IMR-90 (cell line): ENCODE results near the gene SLC6A2. TPM values are rescaled to one million over a fixed set of nuclear protein-coding genes. Genes with fewer than 3 reads are reported as not detected.

Experiments
- ATAC-seq: fragments of 200-7000 bp; cut with Tn5 transposase; 2 replicates; pipeline ENCODE4 v1.9.1; 2020; ENCODE audit warnings: low read depth, mild to moderate bottlenecking, moderate library complexity
- BruUV-seq: library from RNA; stranded (reverse); fragments of 400-500 nt; replicated peaks from 2 replicates; lab custom pipeline; 2021; lab: Mats Ljungman, UMichigan
- CTCF ChIA-PET: fragments of 300-600 bp; formaldehyde crosslinking; extraction: SDS; loops from one replicate; lab custom pipeline; 2021; ENCODE audit warnings: antibody characterized with exemption; lab: Yijun Ruan, JAX
- POLR2A ChIA-PET: fragments of 300-600 bp; sonication (Branson Sonifier 250); formaldehyde crosslinking; loops from one replicate; lab custom pipeline; 2022; ENCODE audit warnings: antibody characterized with exemption; ENCODE audit not compliant: unreplicated experiment; lab: Charles Lee
- DNase-seq: peaks from one replicate; pipeline ENCODE4 v3.0.0; 2013
- H2AFZ ChIP-seq: replicated peaks from 2 replicates; pipeline ENCODE3; 2013; ENCODE audit warnings: low read length, mild to moderate bottlenecking; ENCODE audit not compliant: poor library complexity
- H2AK5ac ChIP-seq: 2 replicates; pipeline ENCODE4 v1.6.1; 2013; ENCODE audit warnings: low read depth, low read length, inconsistent platforms
- H2AK9ac ChIP-seq: replicated peaks from 2 replicates; pipeline ENCODE3; 2013; ENCODE audit warnings: mild to moderate bottlenecking, low read depth, low read length, moderate library complexity; ENCODE audit not compliant: poor library complexity
- H2BK120ac ChIP-seq: 2 replicates; pipeline ENCODE4 v1.6.1; 2013; ENCODE audit warnings: low read depth, low read length, inconsistent platforms
- H2BK15ac ChIP-seq: 3 replicates; pipeline ENCODE4 v1.6.1; 2013; ENCODE audit warnings: low read depth, low read length, inconsistent platforms
- H2BK20ac ChIP-seq: 2 replicates; pipeline ENCODE4 v1.6.1; 2013; ENCODE audit warnings: low read depth, mild to moderate bottlenecking, inconsistent platforms, low read length, moderate library complexity
- H2BK5ac ChIP-seq: 2 replicates; pipeline ENCODE4 v1.6.1; 2013; ENCODE audit warnings: mild to moderate bottlenecking, low read depth, low read length, inconsistent platforms; ENCODE audit not compliant: poor library complexity, severe bottlenecking
- H3K14ac ChIP-seq: replicated peaks from 2 replicates; pipeline ENCODE4 v1.6.1; 2013; ENCODE audit warnings: low read depth, low read length, inconsistent platforms
- H3K18ac ChIP-seq: 2 replicates; pipeline ENCODE4 v1.6.1; 2013; ENCODE audit warnings: low read depth, low read length, control low read depth
- H3K23ac ChIP-seq: 2 replicates; pipeline ENCODE4 v1.6.1; 2013; ENCODE audit warnings: low read depth, low read length, inconsistent platforms
- H3K27ac ChIP-seq: 2 replicates; pipeline ENCODE4 v1.5.1; 2013; ENCODE audit warnings: mild to moderate bottlenecking, control low read depth, low read length; ENCODE audit not compliant: insufficient read depth
- H3K27me3 ChIP-seq: 2 replicates; pipeline ENCODE4 v1.6.1; 2013; ENCODE audit warnings: low read length; ENCODE audit not compliant: control insufficient read depth, insufficient read depth
- H3K36me3 ChIP-seq: 2 replicates; pipeline ENCODE4 v1.6.1; 2013; ENCODE audit warnings: low read length, mixed read lengths; ENCODE audit not compliant: control insufficient read depth, insufficient read depth
- H3K4ac ChIP-seq: 2 replicates; pipeline ENCODE4 v1.6.1; 2013; ENCODE audit warnings: low read depth, low read length, inconsistent platforms
- H3K4me1 ChIP-seq: 2 replicates; pipeline ENCODE4 v1.6.1; 2013; ENCODE audit warnings: low read length, mixed read lengths; ENCODE audit not compliant: control insufficient read depth, insufficient read depth
- H3K4me2 ChIP-seq: 2 replicates; pipeline ENCODE4 v1.6.1; 2013; ENCODE audit warnings: low read depth, mild to moderate bottlenecking, control low read depth, low read length, moderate library complexity
- H3K4me3 ChIP-seq: 2 replicates; pipeline ENCODE4 v1.5.1; 2013; ENCODE audit warnings: low read depth, mild to moderate bottlenecking, control low read depth, low read length, moderate library complexity; ENCODE audit not compliant: insufficient read depth
- H3K56ac ChIP-seq: 2 replicates; pipeline ENCODE4 v1.6.1; 2013; ENCODE audit warnings: low read length, inconsistent platforms; ENCODE audit not compliant: insufficient read depth; ENCODE audit errors: extremely low read depth
- H3K79me1 ChIP-seq, 2 experiments: 2 replicates each; pipeline ENCODE4 v1.6.1; 2013; ENCODE audit warnings: low read length in 2 of 2, inconsistent platforms in 1 of 2, low read depth in 1 of 2
- H3K9ac ChIP-seq: 2 replicates; pipeline ENCODE4 v1.6.1; 2013; ENCODE audit warnings: low read depth, low read length, control low read depth
- H3K9me1 ChIP-seq: 2 replicates; pipeline ENCODE4 v1.6.1; 2013; ENCODE audit warnings: low read length, inconsistent platforms; ENCODE audit not compliant: insufficient read depth
- H3K9me3 ChIP-seq: 2 replicates; pipeline ENCODE4 v1.6.1; 2013; ENCODE audit warnings: low read length; ENCODE audit not compliant: control insufficient read depth, insufficient read depth
- H4K20me1 ChIP-seq: 2 replicates; pipeline ENCODE4 v1.6.1; 2013; ENCODE audit warnings: low read length, inconsistent platforms; ENCODE audit not compliant: insufficient read depth
- H4K5ac ChIP-seq: 2 replicates; pipeline ENCODE4 v1.6.1; 2013; ENCODE audit warnings: mild to moderate bottlenecking, low read depth, low read length, control low read depth
- H4K8ac ChIP-seq, 2 experiments: 2 replicates each; pipeline ENCODE4 v1.6.1; 2013; ENCODE audit warnings: low read depth in 2 of 2, low read length in 2 of 2, control low read depth in 1 of 2, inconsistent platforms in 1 of 2
- H4K91ac ChIP-seq: 2 replicates; pipeline ENCODE4 v1.6.1; 2013; ENCODE audit warnings: low read depth, low read length, inconsistent platforms; ENCODE audit not compliant: insufficient read depth
- MAZ ChIP-seq: IDR thresholded peaks from 2 replicates; pipeline ENCODE4 v1.6.1; 2012; ENCODE audit warnings: low read depth, mild to moderate bottlenecking, low read length, improper control_type of control experiment, moderate library complexity, borderline replicate concordance
- POLR2A ChIP-seq: IDR thresholded peaks from 2 replicates; pipeline ENCODE4 v1.6.1; 2012; ENCODE audit warnings: mild to moderate bottlenecking, low read depth, low read length
- WGBS, 2 experiments: methylation state at CpG; one replicate each; pipeline versions ENCODE4 v1.1.5 to v1.1.7; 2013; ENCODE audit warnings: missing lambda C conversion rate in 2 of 2; ENCODE audit not compliant: insufficient read length in 1 of 2; ENCODE audit errors: extremely low coverage in 2 of 2; 5-methylcytosine and 5-hydroxymethylcytosine counted together
- dilution Hi-C: fragments of 300-500 bp; cut with HindIII; formaldehyde crosslinking; loops from one replicate; pipeline ENCODE4 v1.14.3; 2018; ENCODE audit warnings: low sequenced_read_pairs; ENCODE audit not compliant: unreplicated experiment
- in situ Hi-C: fragments of 300-500 bp; cut with MboI; formaldehyde crosslinking; loops from 3 replicates; pipeline ENCODE4 v1.14.3; 2019; ENCODE audit warnings: low sequenced_read_pairs, inconsistent platforms, mixed read lengths
- intact Hi-C: fragments of 100-400 bp; cut with micrococcal nuclease; formaldehyde crosslinking; loops from 2 replicates; pipeline ENCODE4 v1.10.0; 2022
- polyA plus RNA-seq, 3 experiments: library from polyadenylated mRNA; depleted of rRNA; stranded (reverse); fragments of >200 nt; gene quantifications; 2 replicates each; pipeline ENCODE4 v1.2.3, GENCODE V29; 2012; ENCODE audit warnings: low replicate concordance in 1 of 3
- total RNA-seq: library from RNA; depleted of rRNA; stranded (reverse); fragments of >200 nt; gene quantifications from 2 replicates; pipeline ENCODE4 v1.2.3, GENCODE V29; 2012
- TF ChIP-seq, protein P1 (sequence below): conservative IDR thresholded peaks from 2 replicates; pipeline ENCODE4 v1.5.1; 2012; ENCODE audit warnings: mild to moderate bottlenecking, low read depth, low read length, improper control_type of control experiment

The SLC6A2 gene
- total and polyA plus RNA-seq, 2 of the 4 experiments (the other 2 are of a cell fraction): not detected

- H3K18ac ChIP-seq: no peak overlapping the region
- H3K9ac ChIP-seq: no peak overlapping the region
- in situ Hi-C loops: no loop called here
- H3K4me2 ChIP-seq: no peak overlapping the region
- no peak overlapping the region for H2BK120ac ChIP-seq
- no TSS peak for BruUV-seq
- no peaks in the 10 kb centered on the region for H3K4me1 ChIP-seq
- DNase-seq (no peak), ATAC-seq (no peak)
- no peak overlapping the region for H2AK9ac ChIP-seq
- H3K9me1 ChIP-seq: no peaks in the 10 kb centered on the region
- ChIA-PET CTCF (no interaction called here), POLR2A (no interaction called here)
- no peaks in the 10 kb centered on the region for H4K20me1 ChIP-seq
- H2BK20ac ChIP-seq: no peak overlapping the region
- H3K56ac ChIP-seq: no peak overlapping the region
- no peak overlapping the region for H4K91ac ChIP-seq
- no peak overlapping the region for H4K8ac ChIP-seq
- H2BK5ac ChIP-seq: no peak overlapping the region
- no peak overlapping the region for H4K5ac ChIP-seq
- H3K27ac ChIP-seq: no peak overlapping the region
- H3K9me3 ChIP-seq: peaks cover 2% of the 10 kb centered on the region; the same call in 1 of the 2 replicates
- no peak overlapping the region for H3K4ac ChIP-seq
- intact Hi-C loops: no loop called here
- TF ChIP-seq, protein P1, sequence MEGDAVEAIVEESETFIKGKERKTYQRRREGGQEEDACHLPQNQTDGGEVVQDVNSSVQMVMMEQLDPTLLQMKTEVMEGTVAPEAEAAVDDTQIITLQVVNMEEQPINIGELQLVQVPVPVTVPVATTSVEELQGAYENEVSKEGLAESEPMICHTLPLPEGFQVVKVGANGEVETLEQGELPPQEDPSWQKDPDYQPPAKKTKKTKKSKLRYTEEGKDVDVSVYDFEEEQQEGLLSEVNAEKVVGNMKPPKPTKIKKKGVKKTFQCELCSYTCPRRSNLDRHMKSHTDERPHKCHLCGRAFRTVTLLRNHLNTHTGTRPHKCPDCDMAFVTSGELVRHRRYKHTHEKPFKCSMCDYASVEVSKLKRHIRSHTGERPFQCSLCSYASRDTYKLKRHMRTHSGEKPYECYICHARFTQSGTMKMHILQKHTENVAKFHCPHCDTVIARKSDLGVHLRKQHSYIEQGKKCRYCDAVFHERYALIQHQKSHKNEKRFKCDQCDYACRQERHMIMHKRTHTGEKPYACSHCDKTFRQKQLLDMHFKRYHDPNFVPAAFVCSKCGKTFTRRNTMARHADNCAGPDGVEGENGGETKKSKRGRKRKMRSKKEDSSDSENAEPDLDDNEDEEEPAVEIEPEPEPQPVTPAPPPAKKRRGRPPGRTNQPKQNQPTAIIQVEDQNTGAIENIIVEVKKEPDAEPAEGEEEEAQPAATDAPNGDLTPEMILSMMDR: no peak
- no peak for TF ChIP-seq POLR2A
- no peak for TF ChIP-seq MAZ
- no peaks in the 10 kb centered on the region for H3K79me1 ChIP-seq
- H2AK5ac ChIP-seq: no peak overlapping the region
- no peak overlapping the region for H2AFZ ChIP-seq
- no CpG with 5 or more reads among the region's 1 CpG for WGBS, 2 experiments
- H3K23ac ChIP-seq: no peak overlapping the region
- dilution Hi-C loops: no loop called here
- H3K36me3 ChIP-seq: no peaks in the 10 kb centered on the region
- H3K4me3 ChIP-seq: no peak overlapping the region
- H3K14ac ChIP-seq: no peak overlapping the region
- no peak overlapping the region for H2BK15ac ChIP-seq
- H3K27me3 ChIP-seq: peaks cover 36% of the 10 kb centered on the region
These were observed 7.4 kb downstream of the SLC6A2 start for GRCh38 chr16:55663225-55663624.
